H1 (cell line): Measurements from ENCODE around the gene THAP4. TPM values are rescaled to one million over a fixed set of nuclear protein-coding genes. Genes with fewer than 3 reads are reported as not detected.

ENCODE experiments used
- CTCF ChIA-PET: fragments of 300-600 bp; sonication (Branson Sonifier 250); formaldehyde crosslinking; loops from one replicate; lab custom pipeline; 2021; ENCODE audit not compliant: partially characterized antibody; lab: Charles Lee
- POLR2A ChIA-PET: fragments of 300-600 bp; sonication (Branson Sonifier 250); formaldehyde crosslinking; loops from one replicate; lab custom pipeline; 2021; ENCODE audit warnings: inconsistent platforms; ENCODE audit not compliant: partially characterized antibody; lab: Charles Lee
- DNase-seq, 2 experiments: peaks; one replicate each; pipeline versions ENCODE4 v3.0.0 to v3.0.0-alpha.2; 2010 to 2022; ENCODE audit warnings: low spot score in 2 of 2, low read depth in 1 of 2, mixed read lengths in 1 of 2
- FAIRE-seq: peaks from 2 replicates; lab custom pipeline; 2011; peaks lifted over from hg19 to GRCh38; lab: Jason Lieb, UNC
- H2AFZ ChIP-seq: 2 replicates; pipeline ENCODE4 v1.8.1; 2012; ENCODE audit warnings: low read length, inconsistent platforms
- H2AK5ac ChIP-seq: 2 replicates; pipeline ENCODE4 v1.6.1; 2013; ENCODE audit warnings: low read depth, low read length
- H2BK120ac ChIP-seq: replicated peaks from 2 replicates; pipeline ENCODE3; 2013; ENCODE audit warnings: low read depth, low read length, inconsistent platforms
- H2BK12ac ChIP-seq: 2 replicates; pipeline ENCODE4 v1.6.1; 2013; ENCODE audit warnings: low read depth, low read length
- H2BK15ac ChIP-seq: 2 replicates; pipeline ENCODE4 v1.6.1; 2013; ENCODE audit warnings: low read length
- H2BK20ac ChIP-seq: 2 replicates; pipeline ENCODE4 v1.6.1; 2013; ENCODE audit warnings: low read length
- H2BK5ac ChIP-seq: 2 replicates; pipeline ENCODE4 v1.6.1; 2013; ENCODE audit warnings: low read depth, low read length
- H3K14ac ChIP-seq: 2 replicates; pipeline ENCODE4 v1.6.1; 2013; ENCODE audit warnings: inconsistent platforms; ENCODE audit not compliant: insufficient read length
- H3K18ac ChIP-seq: 2 replicates; pipeline ENCODE4 v1.6.1; 2013; ENCODE audit warnings: low read length; ENCODE audit errors: extremely low read depth
- H3K23ac ChIP-seq: 2 replicates; pipeline ENCODE4 v1.6.1; 2013; ENCODE audit warnings: inconsistent platforms; ENCODE audit not compliant: insufficient read length
- H3K23me2 ChIP-seq: 2 replicates; pipeline ENCODE4 v1.6.1; 2013; ENCODE audit warnings: low read depth, low read length
- H3K27ac ChIP-seq: 2 replicates; pipeline ENCODE4 v1.6.1; 2011; ENCODE audit warnings: low read depth, low read length, inconsistent platforms
- H3K27me3 ChIP-seq, 4 experiments: replicated peaks in 1 of 4; 1 replicate in 1 of 4; 2 replicates in 3 of 4; pipeline versions ENCODE4 v1.6.1 to v1.8.1; 2011 to 2013; ENCODE audit warnings: low read length in 3 of 4, mild to moderate bottlenecking in 3 of 4, inconsistent platforms in 2 of 4, mixed read lengths in 2 of 4, moderate library complexity in 1 of 4; ENCODE audit not compliant: control insufficient read depth in 3 of 4, insufficient read depth in 3 of 4; ENCODE audit errors: extremely low read depth in 1 of 4
- H3K36me3 ChIP-seq, 4 experiments: 2 replicates each; pipeline versions ENCODE4 v1.6.1 to v1.8.1; 2011 to 2013; ENCODE audit warnings: mild to moderate bottlenecking in 4 of 4, low read length in 3 of 4, moderate library complexity in 2 of 4, control low read depth in 1 of 4, inconsistent platforms in 1 of 4; ENCODE audit not compliant: insufficient read depth in 4 of 4, control insufficient read depth in 2 of 4
- H3K4ac ChIP-seq: replicated peaks from 2 replicates; pipeline ENCODE3; 2013; ENCODE audit warnings: low read length, low read depth, mixed read lengths, inconsistent platforms; ENCODE audit not compliant: insufficient read length
- H3K4me1 ChIP-seq, 4 experiments: replicated peaks in 1 of 4; 1 replicate in 1 of 4; 2 replicates in 3 of 4; pipeline versions ENCODE4 v1.6.1 to v1.8.1; 2011 to 2013; ENCODE audit warnings: low read length in 3 of 4, inconsistent platforms in 2 of 4, mixed read lengths in 1 of 4; ENCODE audit not compliant: insufficient read depth in 4 of 4, control insufficient read depth in 3 of 4
- H3K4me2 ChIP-seq, 2 experiments: 2 replicates each; pipeline versions ENCODE4 v1.6.1 to v1.8.1; 2011 to 2013; ENCODE audit warnings: low read depth in 2 of 2, low read length in 2 of 2, control low read depth in 1 of 2, inconsistent platforms in 1 of 2, mild to moderate bottlenecking in 1 of 2; ENCODE audit not compliant: insufficient read depth in 1 of 2
- H3K4me3 ChIP-seq, 4 experiments: fragments of 200-600, 300-600 bp in 1 of 4; sonication (generic), shearing (Covaris generic), sonication (Bioruptor Twin) in 1 of 4; 2 replicates each; pipeline versions ENCODE4 v1.5.1 to v1.8.1; 2011 to 2016; ENCODE audit warnings: low read length in 4 of 4, low read depth in 3 of 4, control low read depth in 2 of 4, inconsistent platforms in 2 of 4, mild to moderate bottlenecking in 2 of 4, mixed read lengths in 1 of 4, moderate library complexity in 1 of 4; ENCODE audit not compliant: insufficient read depth in 2 of 4; ENCODE audit errors: extremely low read depth in 1 of 4
- H3K56ac ChIP-seq: replicated peaks from 2 replicates; pipeline ENCODE3; 2013; ENCODE audit warnings: low read depth, mild to moderate bottlenecking, mixed read lengths, low read length, inconsistent platforms; ENCODE audit not compliant: insufficient read length
- H3K79me1 ChIP-seq: 2 replicates; pipeline ENCODE4 v1.6.1; 2013; ENCODE audit warnings: low read depth, low read length, control low read depth
- H3K79me2 ChIP-seq, 2 experiments: 2 replicates each; pipeline versions ENCODE4 v1.6.1 to v1.8.1; 2012 to 2013; ENCODE audit warnings: low read length in 2 of 2, mild to moderate bottlenecking in 2 of 2, inconsistent platforms in 1 of 2; ENCODE audit not compliant: insufficient read depth in 2 of 2, control insufficient read depth in 1 of 2
- H3K9ac ChIP-seq, 4 experiments: replicated peaks in 1 of 4; 1 replicate in 1 of 4; 2 replicates in 3 of 4; pipeline versions ENCODE4 v1.6.1 to v1.8.1; 2011 to 2013; ENCODE audit warnings: low read depth in 3 of 4, low read length in 3 of 4, control low read depth in 2 of 4, mild to moderate bottlenecking in 2 of 4, moderate library complexity in 2 of 4, inconsistent platforms in 1 of 4; ENCODE audit errors: extremely low read depth in 1 of 4
- H3K9me3 ChIP-seq, 2 experiments: 2 replicates each; pipeline versions ENCODE4 v1.6.1 to v1.8.1; 2012 to 2013; ENCODE audit warnings: mild to moderate bottlenecking in 2 of 2, moderate library complexity in 2 of 2, control low read depth in 1 of 2, inconsistent platforms in 1 of 2, low read depth in 1 of 2, low read length in 1 of 2, mixed read lengths in 1 of 2; ENCODE audit not compliant: insufficient read depth in 2 of 2
- H4K20me1 ChIP-seq, 2 experiments: replicated peaks in 1 of 2; 2 replicates each; pipeline versions ENCODE3 to v1.8.1; 2011 to 2013; ENCODE audit warnings: inconsistent platforms in 2 of 2, low read length in 2 of 2, mild to moderate bottlenecking in 1 of 2; ENCODE audit not compliant: insufficient read depth in 2 of 2, control insufficient read depth in 1 of 2
- H4K5ac ChIP-seq: 2 replicates; pipeline ENCODE4 v1.6.1; 2013; ENCODE audit warnings: low read length, low read depth, mixed read lengths, inconsistent platforms; ENCODE audit not compliant: insufficient read length
- H4K8ac ChIP-seq: 2 replicates; pipeline ENCODE4 v1.8.0; 2013; ENCODE audit warnings: mild to moderate bottlenecking, moderate library complexity, low read length, inconsistent platforms; ENCODE audit not compliant: insufficient read depth; ENCODE audit errors: extremely low read depth
- H4K91ac ChIP-seq: replicated peaks from 2 replicates; pipeline ENCODE3; 2013; ENCODE audit warnings: low read length, mixed read lengths, inconsistent platforms; ENCODE audit not compliant: insufficient read length
- EP300 ChIP-seq, 2 experiments: IDR thresholded peaks; 1 replicate in 1 of 2; 2 replicates in 1 of 2; pipeline ENCODE4 v1.6.1; 2011 to 2012; ENCODE audit warnings: low read depth in 2 of 2, low read length in 2 of 2, mild to moderate bottlenecking in 2 of 2, borderline replicate concordance in 1 of 2, inconsistent platforms in 1 of 2, moderate library complexity in 1 of 2
- FOSL1 ChIP-seq: IDR thresholded peaks from 2 replicates; pipeline ENCODE4 v1.6.1; 2011; ENCODE audit warnings: mild to moderate bottlenecking, low read depth, low read length, moderate library complexity; ENCODE audit not compliant: insufficient read depth
- JUND ChIP-seq: IDR thresholded peaks from 2 replicates; pipeline ENCODE4 v1.6.1; 2011; ENCODE audit warnings: mild to moderate bottlenecking, improper control_type of control experiment, low read length
- WGBS, 2 experiments: shearing (Covaris generic) in 1 of 2; methylation state at CpG; one replicate each; pipeline versions ENCODE4 v1.1.6 to v1.1.7; 2013 to 2015; ENCODE audit warnings: low lambda C conversion rate in 2 of 2, mixed read lengths in 2 of 2, inconsistent platforms in 1 of 2, low coverage in 1 of 2, missing lambda C conversion rate in 1 of 2; ENCODE audit not compliant: insufficient replicate concordance in 2 of 2, insufficient coverage in 1 of 2, insufficient read length in 1 of 2; ENCODE audit errors: extremely low coverage in 1 of 2, missing lambda C conversion rate in 1 of 2; 5-methylcytosine and 5-hydroxymethylcytosine counted together
- polyA plus RNA-seq, 7 experiments: library from polyadenylated mRNA; depleted of rRNA in 3 of 7; stranded (reverse) in 5 of 7; unstranded in 2 of 7; fragments of >200 nt in 5 of 7; fragments of 200-250 nt in 2 of 7; gene quantifications; 1 replicate in 5 of 7; 2 replicates in 1 of 7; 4 replicates in 1 of 7; pipeline versions ENCODE4 v1.2.1 to v1.2.3, GENCODE V29; 2011 to 2013; ENCODE audit warnings: missing spikeins in 2 of 7, mixed read lengths in 2 of 7
- total RNA-seq: library from RNA; stranded (reverse); fragmentation: NEBNext Ultra II Directional; extraction: Animal tissue kit (Norgen Biotek cat#: 25700); gene quantifications from 2 replicates; pipeline ENCODE4 v1.2.1, GENCODE V29; 2021

The THAP4 gene
- total and polyA plus RNA-seq, 2 of the 8 experiments (the other 6 are each of a cell fraction or from before 2014, with no cell fraction given): 78.9 to 83.6 TPM

DNA sequence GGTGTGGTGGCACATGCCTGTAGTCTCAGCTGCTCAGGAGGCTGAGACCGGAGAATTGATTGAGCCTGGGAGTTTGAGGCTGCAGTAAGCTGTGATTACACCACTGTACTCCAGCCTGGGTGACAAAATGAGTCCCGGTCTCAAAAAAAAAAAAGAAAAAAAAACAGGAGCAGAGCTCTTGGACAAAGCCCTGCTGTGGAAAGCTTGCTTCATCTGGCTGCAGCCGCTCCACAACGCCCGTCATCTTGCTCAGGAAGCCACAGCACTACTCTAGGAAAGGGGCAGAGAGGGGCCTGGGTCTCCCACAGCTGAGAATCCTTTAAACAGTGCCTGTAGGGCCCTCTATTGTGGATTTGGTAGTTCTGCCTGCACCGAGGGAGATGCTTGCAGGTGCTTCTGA is 11.5 kb upstream of the THAP4 start:
- DNase-seq (no peak), FAIRE-seq (no peak)
- no peak overlapping the region for H4K5ac ChIP-seq
- H3K27me3 ChIP-seq: no peaks in the 10 kb centered on the region
- 87% methylated on average over 6 of the region's 6 CpGs; no CpG with 5 or more reads in 1 of the 2 experiments for WGBS, 2 experiments
- CTCF ChIA-PET: interaction anchor here (1.0 to 3.2 kb wide), 5 partner anchors 11 to 43 kb away, joined by 3 to 29 read pairs (median 4); no protein-coding TSS in a partner anchor
- H3K23ac ChIP-seq: no peak overlapping the region
- no peak overlapping the region for H4K91ac ChIP-seq
- peaks cover 2 to 22% (median 7%) of the 10 kb centered on the region in 4 experiments; a peak in 6 of 8 replicates for H3K36me3 ChIP-seq
- no peak overlapping the region for H3K56ac ChIP-seq
- H3K79me1 ChIP-seq: peaks cover 21% of the 10 kb centered on the region
- H3K9ac ChIP-seq: no peak overlapping the region
- H3K4me1 ChIP-seq: peaks cover 2 to 11% (median 4%) of the 10 kb centered on the region in 4 experiments
- H3K14ac ChIP-seq: no peak overlapping the region
- no peak overlapping the region for H3K4me2 ChIP-seq
- no peak overlapping the region for H2BK15ac ChIP-seq
- H3K27ac ChIP-seq: no peak overlapping the region
- H2AK5ac ChIP-seq: no peak overlapping the region
- TF ChIP-seq FOSL1 (no peak), JUND (no peak), EP300 (IDR thresholded peaks at IDR 0.05; ENCODE audit: borderline replicate concordance in 1 of 2, low read depth in 2 of 2, low read length in 2 of 2) (no peak)
- H2BK20ac ChIP-seq: no peak overlapping the region
- H3K4ac ChIP-seq: no peak overlapping the region
- H4K20me1 ChIP-seq: peaks cover 31 to 35% of the 10 kb centered on the region in 2 experiments
- no peak overlapping the region for H2BK12ac ChIP-seq
- peaks cover 21 to 77% of the 10 kb centered on the region in 2 experiments for H3K79me2 ChIP-seq
- no peak overlapping the region for H2BK5ac ChIP-seq
- H2BK120ac ChIP-seq: no peak overlapping the region
- no peak overlapping the region for H3K18ac ChIP-seq
- no peak overlapping the region for H3K4me3 ChIP-seq
- H4K8ac ChIP-seq: no peak overlapping the region
- H3K23me2 ChIP-seq: no peaks in the 10 kb centered on the region
- POLR2A ChIA-PET: interaction anchor here (0.6 to 2.2 kb wide), 5 partner anchors 10 to 250 kb away, joined by 3 to 6 read pairs (median 4); partner anchors contain the start of gene ATG4B
- no peaks in the 10 kb centered on the region for H3K9me3 ChIP-seq
- H2AFZ ChIP-seq: no peak overlapping the region
